NT2/D1 (cell line): ENCODE data around the gene UGT2B15.
"Not testable (repeated sequence)": the region's sequence is repeated elsewhere in the genome, so short reads cannot be mapped to it uniquely, and the experiment has no call there.

Experiments used
- DNase-seq: peaks from one replicate; pipeline ENCODE4 v3.0.0-alpha.2; 2011; ENCODE audit warnings: low read depth, low spot score
- H3K27me3 ChIP-seq: 2 replicates; pipeline ENCODE4 v1.6.0; 2011; ENCODE audit warnings: mild to moderate bottlenecking; ENCODE audit not compliant: insufficient read length, insufficient read depth
- H3K36me3 ChIP-seq: 2 replicates; pipeline ENCODE4 v1.6.1; 2011; ENCODE audit warnings: mild to moderate bottlenecking, low read length, mixed read lengths; ENCODE audit not compliant: insufficient read depth, insufficient read length
- H3K4me1 ChIP-seq: 2 replicates; pipeline ENCODE4 v1.5.1; 2011; ENCODE audit not compliant: insufficient read depth, insufficient read length
- H3K4me3 ChIP-seq: 2 replicates; pipeline ENCODE4 v1.5.1; 2011; ENCODE audit warnings: low read depth; ENCODE audit not compliant: insufficient read length
- H3K9ac ChIP-seq: 2 replicates; pipeline ENCODE4 v1.6.0; 2011; ENCODE audit warnings: low read depth; ENCODE audit not compliant: insufficient read length
- H3K9me3 ChIP-seq: 2 replicates; pipeline ENCODE4 v1.5.1; 2011; ENCODE audit warnings: mild to moderate bottlenecking, low read length; ENCODE audit not compliant: insufficient read depth
- SUZ12 ChIP-seq: IDR thresholded peaks from 2 replicates; pipeline ENCODE4 v1.6.1; 2011; ENCODE audit not compliant: insufficient read length, insufficient read depth; ENCODE audit errors: extremely low read depth
- YY1 ChIP-seq: IDR thresholded peaks from 2 replicates; pipeline ENCODE4 v1.6.1; 2011; ENCODE audit not compliant: insufficient read length, insufficient read depth
- ZNF274 ChIP-seq: IDR thresholded peaks from 2 replicates; pipeline ENCODE4 v1.6.1; 2011; ENCODE audit warnings: mild to moderate bottlenecking, low read depth, low read length

UGT2B15 gene

DNA sequence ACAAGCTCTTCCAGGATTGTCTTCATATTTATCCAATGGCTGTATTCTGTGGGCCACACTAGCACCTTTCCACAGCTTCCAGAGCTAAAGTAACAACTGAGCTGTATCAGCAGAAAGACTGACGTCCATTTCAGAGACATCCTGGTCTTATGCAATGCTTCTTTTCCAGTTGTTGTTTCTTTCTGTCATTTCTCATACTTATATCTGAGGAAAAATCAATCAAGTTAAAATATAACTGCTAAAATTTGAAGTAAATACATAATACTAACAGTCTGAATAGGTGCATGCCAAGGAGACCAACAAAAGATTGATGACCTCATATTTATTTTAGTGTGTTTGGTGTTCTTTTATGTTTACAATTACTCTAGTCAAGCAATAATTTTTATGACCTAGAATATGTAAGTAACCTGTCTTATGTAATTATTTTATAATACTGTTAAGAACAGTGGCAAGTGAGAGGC is at the start of gene UGT2B15:
TSS of gene UGT2B15 (minus strand) at position 174 of the 461 bp plus-strand sequence. CDS start at position 140, 34 bp downstream.
- not testable (repeated sequence) for H3K36me3 ChIP-seq, H3K4me1 ChIP-seq, H3K9ac ChIP-seq, DNase-seq, H3K27me3 ChIP-seq, H3K9me3 ChIP-seq, H3K4me3 ChIP-seq

DNA sequence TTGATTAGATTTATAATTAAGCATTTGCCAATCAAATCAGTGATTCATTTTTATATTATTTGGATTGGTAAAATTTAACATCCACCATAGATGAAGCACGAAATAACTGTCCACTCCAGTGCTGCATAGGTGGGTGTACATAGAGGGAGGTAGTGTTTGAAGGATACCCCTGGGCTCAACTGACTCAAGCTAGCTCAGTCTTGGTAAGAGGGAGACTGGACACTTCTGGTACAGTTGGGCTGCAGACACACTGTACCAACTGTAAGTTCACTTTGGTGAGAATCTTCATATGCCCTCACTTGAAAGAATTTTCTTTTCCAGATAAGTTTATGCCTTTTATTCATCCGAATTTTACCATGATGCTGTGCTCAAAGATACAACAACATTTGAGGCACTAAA is 48.6 kb upstream of the UGT2B15 start:
- DNase-seq = no peak
- H3K9ac ChIP-seq = no peak overlapping the region
- no peaks in the 10 kb centered on the region for H3K4me1 ChIP-seq
- no peaks in the 10 kb centered on the region for H3K27me3 ChIP-seq
- H3K4me3 ChIP-seq = no peak overlapping the region
- TF ChIP-seq ZNF274 (no peak), SUZ12 (no peak), YY1 (no peak)
- H3K9me3 ChIP-seq = no peaks in the 10 kb centered on the region
- no peaks in the 10 kb centered on the region for H3K36me3 ChIP-seq

DNA sequence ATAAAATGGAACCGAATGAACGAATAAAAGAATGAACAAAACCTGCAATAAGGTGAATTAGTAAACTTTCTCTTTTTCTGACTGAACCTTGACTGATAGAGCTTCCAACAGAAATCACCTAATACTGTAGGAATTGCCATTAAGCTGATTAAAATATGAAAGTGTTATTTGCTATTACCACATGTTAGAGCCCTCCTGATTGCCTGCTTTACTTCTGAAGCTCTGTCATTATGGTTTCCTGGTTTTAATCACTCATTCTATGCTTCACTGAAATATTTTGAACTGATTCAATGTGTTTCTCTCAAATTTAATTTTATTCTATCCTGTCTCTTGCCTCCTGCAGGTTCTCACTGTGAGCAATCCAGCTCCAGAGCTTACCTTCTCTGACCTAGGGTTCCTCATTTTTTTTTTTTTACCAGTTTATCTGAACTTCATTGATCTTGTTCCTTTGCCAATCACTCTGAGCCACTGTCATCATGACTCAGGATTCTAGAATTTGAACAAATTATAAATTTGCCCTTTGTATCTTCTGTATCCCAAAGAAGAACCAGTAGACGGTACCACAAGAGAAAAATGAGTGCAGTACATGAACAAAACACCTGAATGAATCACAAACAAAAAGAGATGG is 48.1 kb upstream of the UGT2B15 start:
- Histone ChIP-seq H3K4me1 (no peaks in the 10 kb centered on the region), H3K4me3 (no peak overlapping the region), H3K27me3 (no peaks in the 10 kb centered on the region), H3K9ac (no peak overlapping the region), H3K9me3 (no peaks in the 10 kb centered on the region), H3K36me3 (no peaks in the 10 kb centered on the region)
- TF ChIP-seq YY1 = no peak
- no peak for TF ChIP-seq SUZ12
- no peak for TF ChIP-seq ZNF274
- DNase-seq = no peak

DNA sequence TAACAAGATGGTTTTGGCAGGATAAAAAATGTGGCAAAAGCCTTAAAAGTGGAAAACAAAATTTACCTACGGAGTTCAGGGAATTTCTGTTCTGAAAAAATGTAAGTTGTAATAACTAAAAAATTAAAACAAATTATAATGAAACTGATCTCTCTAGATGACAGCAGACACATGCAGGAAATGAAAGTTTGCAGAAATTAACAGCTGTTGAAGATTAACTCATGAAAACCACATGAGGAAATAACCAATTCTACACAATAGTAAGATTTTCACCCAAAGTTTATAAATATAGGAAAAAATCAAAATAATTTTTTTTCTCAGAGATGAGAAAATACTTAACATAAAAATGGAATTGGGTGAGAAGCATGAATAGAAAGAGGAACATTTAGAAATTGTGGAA is 47.5 kb upstream of the UGT2B15 start:
- DNase-seq = no peak
- Histone ChIP-seq H3K4me1 (no peaks in the 10 kb centered on the region), H3K27me3 (no peaks in the 10 kb centered on the region), H3K4me3 (no peak overlapping the region), H3K36me3 (no peaks in the 10 kb centered on the region), H3K9me3 (no peaks in the 10 kb centered on the region), H3K9ac (no peak overlapping the region)
- TF ChIP-seq YY1 (no peak), ZNF274 (no peak), SUZ12 (no peak)

DNA sequence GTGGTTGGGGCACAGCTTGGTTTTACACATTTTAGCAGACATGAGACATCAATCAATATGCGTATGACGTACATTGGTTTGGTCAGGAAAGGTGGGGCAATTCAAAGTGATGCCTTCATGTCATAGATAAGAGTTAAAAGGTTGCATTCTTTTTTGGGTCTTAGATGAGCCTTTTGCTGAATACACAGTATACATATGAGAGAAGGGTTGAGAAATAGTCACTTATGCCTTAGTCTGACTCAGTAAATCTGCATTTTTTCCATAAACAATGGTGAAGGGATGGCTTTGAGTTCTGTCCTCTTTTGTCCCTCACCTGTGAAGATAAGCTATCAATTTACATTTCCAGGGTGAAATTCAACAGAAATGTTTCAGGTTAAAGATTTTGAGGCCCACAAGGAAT is 43.9 kb upstream of the UGT2B15 start:
- no peaks in the 10 kb centered on the region for H3K27me3 ChIP-seq

DNA sequence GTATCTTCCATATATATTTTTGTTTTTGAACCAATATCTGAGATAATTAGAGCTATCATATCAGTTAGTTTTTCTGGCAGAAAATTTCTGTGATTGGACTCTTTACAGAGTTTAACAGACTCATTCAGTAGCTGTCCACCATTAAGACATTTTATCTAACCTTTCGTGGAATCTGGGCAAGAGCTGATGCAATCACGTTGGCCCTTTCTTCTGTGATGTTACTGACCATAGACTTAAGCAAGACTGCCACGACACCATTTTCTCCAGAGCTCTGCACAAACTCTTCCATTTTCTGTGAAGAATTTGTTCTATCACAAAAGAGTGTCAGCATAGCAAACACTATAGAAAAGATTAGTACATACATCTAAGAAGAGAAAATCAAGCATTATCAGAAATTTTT is 41.8 kb upstream of the UGT2B15 start:
- Histone ChIP-seq H3K4me3 (no peak overlapping the region), H3K9ac (no peak overlapping the region), H3K9me3 (no peaks in the 10 kb centered on the region), H3K27me3 (no peaks in the 10 kb centered on the region), H3K36me3 (no peaks in the 10 kb centered on the region), H3K4me1 (no peaks in the 10 kb centered on the region)
- no peak for TF ChIP-seq SUZ12
- DNase-seq = no peak

More for the DNA sequence above, 43.9 kb upstream of the UGT2B15 start:
- no peaks in the 10 kb centered on the region for H3K36me3 ChIP-seq
- no peak overlapping the region for H3K4me3 ChIP-seq
- H3K4me1 ChIP-seq = no peaks in the 10 kb centered on the region
- no peaks in the 10 kb centered on the region for H3K9me3 ChIP-seq
- DNase-seq = no peak
- H3K9ac ChIP-seq = no peak overlapping the region
- no peak for TF ChIP-seq ZNF274
- no peak for TF ChIP-seq SUZ12
- no peak for TF ChIP-seq YY1

DNA sequence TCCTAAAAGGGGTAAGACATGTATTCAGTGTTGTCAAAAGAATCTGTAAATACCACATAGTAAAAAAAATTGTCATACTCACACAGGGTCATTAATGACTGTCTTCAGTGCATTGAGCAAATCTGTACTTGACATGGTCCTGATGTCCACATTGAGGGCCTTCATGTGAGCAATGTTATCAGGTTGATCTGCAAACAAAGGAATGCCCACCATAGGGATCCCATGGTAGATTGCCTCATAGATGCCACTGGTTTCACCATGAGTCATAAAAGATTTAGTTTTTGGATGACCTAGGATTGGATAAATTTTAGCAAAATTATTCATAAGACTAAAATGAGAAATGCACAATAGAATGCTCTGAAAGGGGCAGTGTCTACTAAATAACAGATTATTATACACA is 38.1 kb upstream of the UGT2B15 start:
- no peak overlapping the region for H3K9ac ChIP-seq
- no peaks in the 10 kb centered on the region for H3K27me3 ChIP-seq
- DNase-seq = no peak
- H3K9me3 ChIP-seq = peaks cover 12% of the 10 kb centered on the region
- no peaks in the 10 kb centered on the region for H3K36me3 ChIP-seq
- TF ChIP-seq YY1 = no peak
- TF ChIP-seq SUZ12 = no peak
- no peak for TF ChIP-seq ZNF274
- no peaks in the 10 kb centered on the region for H3K4me1 ChIP-seq
- H3K4me3 ChIP-seq = no peak overlapping the region

DNA sequence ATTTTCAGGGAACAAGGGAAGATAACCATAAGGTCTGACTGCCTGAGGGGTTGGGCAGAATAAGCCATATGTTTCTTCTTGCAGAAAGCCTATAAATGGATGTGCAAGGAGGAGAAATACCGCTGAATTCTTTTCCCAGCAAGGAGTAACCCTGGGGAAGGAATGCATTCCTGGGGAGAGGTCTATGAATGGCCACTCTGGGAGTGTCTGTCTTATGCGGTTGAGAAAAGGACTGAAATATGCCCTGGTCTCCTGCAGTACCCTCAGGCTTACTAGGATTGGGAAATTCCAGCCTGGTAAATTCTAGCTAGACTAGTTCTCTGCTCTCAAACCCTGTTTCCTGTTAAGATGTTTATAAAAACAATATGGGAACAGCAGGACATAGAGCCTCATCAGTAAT is 32.7 kb upstream of the UGT2B15 start:
- not testable (repeated sequence) for H3K4me3 ChIP-seq, H3K36me3 ChIP-seq, H3K27me3 ChIP-seq, H3K4me1 ChIP-seq, H3K9ac ChIP-seq
- peaks cover 20% of the 10 kb centered on the region for H3K9me3 ChIP-seq
- DNase-seq = peak; percentile 28
